Astrocyte (in vitro differentiated cells and primary cell): ENCODE measurements around the gene MYOF.

Experiments used
- EZH2 ChIP-seq: IDR thresholded peaks from 2 replicates; pipeline ENCODE4 v1.6.1; 2012; ENCODE audit warnings: mild to moderate bottlenecking, low read length, inconsistent platforms; ENCODE audit not compliant: insufficient read depth
- TF ChIP-seq, protein P1 (sequence below): IDR thresholded peaks from 2 replicates; pipeline ENCODE4 v1.5.1; 2011; ENCODE audit warnings: low read depth, mild to moderate bottlenecking, inconsistent platforms, low read length, moderate library complexity; ENCODE audit not compliant: insufficient read depth

DNA sequence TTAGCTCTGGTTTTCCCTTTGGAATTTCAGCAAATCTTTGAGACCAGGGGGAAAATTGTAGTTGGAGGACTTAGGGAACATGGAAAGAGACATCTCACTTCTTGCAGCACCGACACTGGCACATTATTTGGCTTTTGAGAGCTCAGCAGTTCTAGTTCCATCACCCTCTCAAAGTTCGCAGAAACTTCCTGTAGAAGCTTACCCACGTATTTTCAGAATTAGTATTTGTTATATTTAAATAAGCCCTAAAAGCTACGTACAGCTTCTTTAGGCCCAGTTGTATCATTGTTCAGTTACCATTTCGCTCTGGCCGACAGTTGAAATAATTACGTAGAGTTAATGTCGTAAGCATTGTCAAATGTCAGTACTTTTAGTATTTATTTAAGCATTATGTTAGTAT lies 27.7 kb upstream of the MYOF start:
- TF ChIP-seq, protein P1, sequence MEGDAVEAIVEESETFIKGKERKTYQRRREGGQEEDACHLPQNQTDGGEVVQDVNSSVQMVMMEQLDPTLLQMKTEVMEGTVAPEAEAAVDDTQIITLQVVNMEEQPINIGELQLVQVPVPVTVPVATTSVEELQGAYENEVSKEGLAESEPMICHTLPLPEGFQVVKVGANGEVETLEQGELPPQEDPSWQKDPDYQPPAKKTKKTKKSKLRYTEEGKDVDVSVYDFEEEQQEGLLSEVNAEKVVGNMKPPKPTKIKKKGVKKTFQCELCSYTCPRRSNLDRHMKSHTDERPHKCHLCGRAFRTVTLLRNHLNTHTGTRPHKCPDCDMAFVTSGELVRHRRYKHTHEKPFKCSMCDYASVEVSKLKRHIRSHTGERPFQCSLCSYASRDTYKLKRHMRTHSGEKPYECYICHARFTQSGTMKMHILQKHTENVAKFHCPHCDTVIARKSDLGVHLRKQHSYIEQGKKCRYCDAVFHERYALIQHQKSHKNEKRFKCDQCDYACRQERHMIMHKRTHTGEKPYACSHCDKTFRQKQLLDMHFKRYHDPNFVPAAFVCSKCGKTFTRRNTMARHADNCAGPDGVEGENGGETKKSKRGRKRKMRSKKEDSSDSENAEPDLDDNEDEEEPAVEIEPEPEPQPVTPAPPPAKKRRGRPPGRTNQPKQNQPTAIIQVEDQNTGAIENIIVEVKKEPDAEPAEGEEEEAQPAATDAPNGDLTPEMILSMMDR, result no peak
- no peak for TF ChIP-seq EZH2
